Astrocyte of the spinal cord (primary cell): Measurements from ENCODE around the gene KHDRBS2.

Source experiments
- DNase-seq: peaks from one replicate; pipeline ENCODE4 v3.0.0; 2011; ENCODE audit warnings: low read depth, low spot score
- H3K4me3 ChIP-seq: 2 replicates; pipeline ENCODE4 v1.5.1; 2011; ENCODE audit warnings: low read depth, mild to moderate bottlenecking, low read length, moderate library complexity
- CTCF ChIP-seq: IDR thresholded peaks from 2 replicates; pipeline ENCODE4 v1.5.1; 2012; ENCODE audit warnings: low read depth, mild to moderate bottlenecking, low read length, inconsistent platforms
- in situ Hi-C: cut with HindIII; loops from 2 replicates; pipeline ENCODE4 v1.10.0; 2017; ENCODE audit warnings: low sequenced_read_pairs

The KHDRBS2 gene

GRCh38 chr6:62288974-62289373 lies 2.9 kb upstream of the KHDRBS2 start:
- no peak for TF ChIP-seq CTCF
- no peak overlapping the region for H3K4me3 ChIP-seq
- no peak for DNase-seq
- in situ Hi-C loops = no loop called here

- in situ Hi-C loops = no loop called here
- no peak for TF ChIP-seq CTCF
- DNase-seq = no peak
Observed at GRCh38 chr6:62288562-62288961, 2.5 kb upstream of the KHDRBS2 start.

GRCh38 chr6:62286470-62286843 lies 432 bp upstream of the KHDRBS2 start:
- TF ChIP-seq CTCF = no peak
- in situ Hi-C loops = no loop called here
- no peak for DNase-seq
- no peak overlapping the region for H3K4me3 ChIP-seq

More at GRCh38 chr6:62288562-62288961, 2.5 kb upstream of the KHDRBS2 start:
- H3K4me3 ChIP-seq = no peak overlapping the region

- no peak for TF ChIP-seq CTCF
- no peak overlapping the region for H3K4me3 ChIP-seq
- no peak for DNase-seq
- in situ Hi-C loops = no loop called here
Observed at GRCh38 chr6:62284725-62285124, 1.3 kb downstream of the KHDRBS2 start.

GRCh38 chr6:62283796-62284411 lies 2.1 kb downstream of the KHDRBS2 start:
- in situ Hi-C loops = no loop called here
- peak; percentile 30 for TF ChIP-seq CTCF
- DNase-seq = peak; percentile 1

GRCh38 chr6:62283365-62283764 lies 2.7 kb downstream of the KHDRBS2 start:
- in situ Hi-C loops = no loop called here
- H3K4me3 ChIP-seq = no peak overlapping the region

More at GRCh38 chr6:62283796-62284411, 2.1 kb downstream of the KHDRBS2 start:
- H3K4me3 ChIP-seq = no peak overlapping the region

More at GRCh38 chr6:62283365-62283764, 2.7 kb downstream of the KHDRBS2 start:
- TF ChIP-seq CTCF = no peak
- DNase-seq = no peak
